Liver (tissue), 9 donors: Measurements from ENCODE around the gene S100PBP. TPM values are rescaled to one million over a fixed set of nuclear protein-coding genes. Genes with fewer than 3 reads are reported as not detected.

Source experiments
- DNase-seq: peaks from one replicate; pipeline ENCODE4 v3.0.0-alpha.2; 2017; ENCODE audit warnings: low spot score
- H3K27ac ChIP-seq, 2 donors: one replicate each; pipeline ENCODE4 v1.7.0; 2013; ENCODE audit warnings: inconsistent platforms in 2 of 2, low read length in 2 of 2, control low read depth in 1 of 2, low read depth in 1 of 2, mild to moderate bottlenecking in 1 of 2
- H3K27me3 ChIP-seq, 4 donors: one replicate each; pipeline versions ENCODE4 v1.6.1 to v1.7.0; 2013; ENCODE audit warnings: low read length in 3 of 4, inconsistent platforms in 1 of 4, mild to moderate bottlenecking in 1 of 4, moderate library complexity in 1 of 4; ENCODE audit not compliant: control insufficient read depth in 4 of 4, insufficient read depth in 4 of 4
- H3K36me3 ChIP-seq, 4 donors: one replicate each; pipeline versions ENCODE4 v1.6.1 to v1.7.0; 2013; ENCODE audit warnings: low read length in 3 of 4, mild to moderate bottlenecking in 3 of 4, low read depth in 1 of 4, moderate library complexity in 1 of 4; ENCODE audit not compliant: control insufficient read depth in 4 of 4, insufficient read depth in 3 of 4
- H3K4me1 ChIP-seq, 4 donors: one replicate each; pipeline versions ENCODE4 v1.6.1 to v1.7.0; 2013; ENCODE audit warnings: low read length in 3 of 4, mild to moderate bottlenecking in 3 of 4, moderate library complexity in 1 of 4; ENCODE audit not compliant: control insufficient read depth in 4 of 4, insufficient read depth in 4 of 4
- H3K4me3 ChIP-seq, 3 donors: one replicate each; pipeline versions ENCODE4 v1.6.1 to v1.7.0; 2013; ENCODE audit warnings: low read length in 3 of 3, control low read depth in 1 of 3, low read depth in 1 of 3, mild to moderate bottlenecking in 1 of 3
- H3K9ac ChIP-seq, 2 donors: one replicate each; pipeline ENCODE4 v1.7.0; 2013; ENCODE audit warnings: low read length in 2 of 2, mild to moderate bottlenecking in 2 of 2, moderate library complexity in 2 of 2, control low read depth in 1 of 2, low read depth in 1 of 2
- H3K9me3 ChIP-seq, 4 donors: one replicate each; pipeline versions ENCODE4 v1.6.1 to v1.7.0; 2013; ENCODE audit warnings: low read length in 3 of 4; ENCODE audit not compliant: control insufficient read depth in 4 of 4
- CTCF ChIP-seq: fragments of 150-350 bp; IDR thresholded peaks from 2 replicates; pipeline ENCODE4 v1.5.1; 2017; ENCODE audit warnings: improper control_type of control experiment, low read depth, low read length; ENCODE audit not compliant: missing input control
- FOXA1 ChIP-seq: IDR thresholded peaks from 2 replicates; pipeline ENCODE4 v1.6.1; 2016; ENCODE audit warnings: antibody characterized with exemption
- FOXA2 ChIP-seq: IDR thresholded peaks from 2 replicates; pipeline ENCODE4 v1.6.1; 2016; ENCODE audit warnings: antibody characterized with exemption
- GABPA ChIP-seq, 2 donors: IDR thresholded peaks in 1 of 2; conservative IDR thresholded peaks in 1 of 2; 2 replicates each; pipeline ENCODE4 v1.6.1; 2016; ENCODE audit warnings: antibody characterized with exemption in 2 of 2, mild to moderate bottlenecking in 1 of 2, moderate library complexity in 1 of 2
- HNF4A ChIP-seq, 2 donors: conservative IDR thresholded peaks; 2 replicates each; pipeline ENCODE4 v1.6.1; 2016; ENCODE audit warnings: antibody characterized with exemption in 2 of 2, mild to moderate bottlenecking in 2 of 2
- JUND ChIP-seq, 2 donors: IDR thresholded peaks; 2 replicates each; pipeline ENCODE4 v1.6.1; 2016; ENCODE audit warnings: antibody characterized with exemption in 2 of 2
- NR2F2 ChIP-seq: IDR thresholded peaks from 2 replicates; pipeline ENCODE4 v1.6.1; 2016; ENCODE audit warnings: antibody characterized with exemption
- RAD21 ChIP-seq, 2 donors: IDR thresholded peaks; 2 replicates each; pipeline ENCODE4 v1.6.1; 2016; ENCODE audit warnings: antibody characterized with exemption in 2 of 2, mild to moderate bottlenecking in 2 of 2
- REST ChIP-seq: IDR thresholded peaks from 2 replicates; pipeline ENCODE4 v1.6.1; 2016; ENCODE audit warnings: antibody characterized with exemption, mild to moderate bottlenecking
- RXRA ChIP-seq, 2 donors: IDR thresholded peaks; 2 replicates each; pipeline ENCODE4 v1.6.1; 2017 to 2018; ENCODE audit warnings: antibody characterized with exemption in 2 of 2, mild to moderate bottlenecking in 1 of 2
- SP1 ChIP-seq: IDR thresholded peaks from 2 replicates; pipeline ENCODE4 v1.6.1; 2018; ENCODE audit warnings: antibody characterized with exemption, mild to moderate bottlenecking
- WGBS: extraction: QIAGEN DNeasy Blood & Tissue Kit; methylation state at CpG from one replicate; pipeline ENCODE4 v1.1.7; 2013; 5-methylcytosine and 5-hydroxymethylcytosine counted together
- polyA plus RNA-seq, 2 donors: library from polyadenylated mRNA; stranded (reverse) in 1 of 2; unstranded in 1 of 2; fragments of 200-250 nt in 1 of 2; fragments of >200 nt in 1 of 2; fragmentation: Nextera tagmentation in 1 of 2; extraction: Ambion mirVana in 1 of 2; gene quantifications; one replicate each; pipeline versions ENCODE4 v1.2.1 to v1.2.3, GENCODE V29; 2013 to 2015
- total RNA-seq, 2 donors: library from RNA; depleted of rRNA; stranded (reverse); fragments of >200 nt; gene quantifications; one replicate each; pipeline ENCODE4 v1.2.3, GENCODE V29; 2014
- donor health status: healthy.
- donor health status: healthy.
- donor health status: healthy.
- donor health status: healthy.
- donor health status: healthy.

Gene S100PBP
- total and polyA plus RNA-seq, 4 donors = 1.9 to 24.8 (median 11.1) TPM

- no peak for DNase-seq
- Histone ChIP-seq H3K4me3 (no peak overlapping the region), H3K27ac (no peak overlapping the region), H3K4me1 (no peaks in the 10 kb centered on the region), H3K27me3 (no peaks in the 10 kb centered on the region), H3K9me3 (no peaks in the 10 kb centered on the region), H3K9ac (no peak overlapping the region), H3K36me3 (peaks cover 16 to 51% (median 21%) of the 10 kb centered on the region in 4 donors)
- TF ChIP-seq GABPA (IDR thresholded peaks at IDR 0.05 in 1 of 2, conservative IDR thresholded peaks at IDR 0.05 in 1 of 2) (no peak), FOXA1 (no peak)
These were observed 43.0 kb upstream of the S100PBP start for GRCh38 chr1:32774464-32774808.

GRCh38 chr1:32774950-32775634 lies 42.4 kb upstream of the S100PBP start:
- WGBS = 61% methylated on average over 2 of the region's 2 CpGs
- DNase-seq = no peak
- TF ChIP-seq HNF4A (conservative IDR thresholded peaks at IDR 0.05) = no peak
- TF ChIP-seq FOXA1 = no peak
- no peak for TF ChIP-seq RXRA (IDR thresholded peaks at IDR 0.05)
- no peak for TF ChIP-seq FOXA2
- TF ChIP-seq RAD21 (IDR thresholded peaks at IDR 0.05) = no peak
- no peak for TF ChIP-seq REST
- TF ChIP-seq SP1 = no peak
- TF ChIP-seq GABPA (IDR thresholded peaks at IDR 0.05 in 1 of 2, conservative IDR thresholded peaks at IDR 0.05 in 1 of 2) = no peak
- TF ChIP-seq CTCF = no peak
- TF ChIP-seq JUND (IDR thresholded peaks at IDR 0.05) = no peak

GRCh38 chr1:32775640-32776337 lies 41.7 kb upstream of the S100PBP start:
- WGBS = 91% methylated on average over 13 of the region's 13 CpGs
- Histone ChIP-seq H3K36me3 (peaks cover 17 to 59% (median 33%) of the 10 kb centered on the region in 4 donors), H3K9ac (no peak overlapping the region), H3K4me1 (no peaks in the 10 kb centered on the region), H3K4me3 (no peak overlapping the region), H3K9me3 (no peaks in the 10 kb centered on the region), H3K27me3 (no peaks in the 10 kb centered on the region), H3K27ac (no peak overlapping the region)
- no peak for DNase-seq
- no peak for TF ChIP-seq NR2F2
- TF ChIP-seq SP1 = no peak

More at GRCh38 chr1:32774950-32775634, 42.4 kb upstream of the S100PBP start:
- Histone ChIP-seq H3K9me3 (no peaks in the 10 kb centered on the region), H3K36me3 (peaks cover 17 to 55% (median 27%) of the 10 kb centered on the region in 4 donors), H3K27me3 (no peaks in the 10 kb centered on the region), H3K9ac (no peak overlapping the region), H3K27ac (no peak overlapping the region), H3K4me1 (no peaks in the 10 kb centered on the region), H3K4me3 (no peak overlapping the region)
